ENCODE data around the gene BUB1. TPM values are rescaled to one million over a fixed set of nuclear protein-coding genes. Genes with fewer than 3 reads are reported as not detected.

Gene BUB1
- total and polyA plus RNA-seq, 2 of the 8 experiments (the other 6 are each of a cell fraction or from before 2014, with no cell fraction given), result 48.4 to 113 TPM

DNA sequence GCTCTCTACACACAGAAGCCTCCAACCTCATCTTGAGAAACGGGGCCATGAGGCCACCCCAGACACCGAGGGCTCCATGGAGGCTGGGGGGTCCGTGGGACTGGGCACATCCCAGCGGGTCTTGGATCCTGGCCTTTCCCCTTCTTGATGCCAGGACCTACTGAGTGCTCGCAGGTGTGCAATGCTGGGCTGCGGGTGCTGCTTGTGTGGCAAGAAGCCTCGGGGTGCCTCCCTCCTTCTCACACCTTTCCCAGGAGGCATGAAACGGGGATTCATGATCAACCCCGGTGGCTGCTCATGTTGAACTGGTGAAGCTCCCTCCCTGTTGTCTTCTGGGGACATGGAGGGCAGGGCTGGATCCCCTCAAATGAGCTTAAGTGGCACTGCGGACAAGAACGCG is 2.0 kb upstream of the BUB1 start (continued):
- TF ChIP-seq, protein P1, sequence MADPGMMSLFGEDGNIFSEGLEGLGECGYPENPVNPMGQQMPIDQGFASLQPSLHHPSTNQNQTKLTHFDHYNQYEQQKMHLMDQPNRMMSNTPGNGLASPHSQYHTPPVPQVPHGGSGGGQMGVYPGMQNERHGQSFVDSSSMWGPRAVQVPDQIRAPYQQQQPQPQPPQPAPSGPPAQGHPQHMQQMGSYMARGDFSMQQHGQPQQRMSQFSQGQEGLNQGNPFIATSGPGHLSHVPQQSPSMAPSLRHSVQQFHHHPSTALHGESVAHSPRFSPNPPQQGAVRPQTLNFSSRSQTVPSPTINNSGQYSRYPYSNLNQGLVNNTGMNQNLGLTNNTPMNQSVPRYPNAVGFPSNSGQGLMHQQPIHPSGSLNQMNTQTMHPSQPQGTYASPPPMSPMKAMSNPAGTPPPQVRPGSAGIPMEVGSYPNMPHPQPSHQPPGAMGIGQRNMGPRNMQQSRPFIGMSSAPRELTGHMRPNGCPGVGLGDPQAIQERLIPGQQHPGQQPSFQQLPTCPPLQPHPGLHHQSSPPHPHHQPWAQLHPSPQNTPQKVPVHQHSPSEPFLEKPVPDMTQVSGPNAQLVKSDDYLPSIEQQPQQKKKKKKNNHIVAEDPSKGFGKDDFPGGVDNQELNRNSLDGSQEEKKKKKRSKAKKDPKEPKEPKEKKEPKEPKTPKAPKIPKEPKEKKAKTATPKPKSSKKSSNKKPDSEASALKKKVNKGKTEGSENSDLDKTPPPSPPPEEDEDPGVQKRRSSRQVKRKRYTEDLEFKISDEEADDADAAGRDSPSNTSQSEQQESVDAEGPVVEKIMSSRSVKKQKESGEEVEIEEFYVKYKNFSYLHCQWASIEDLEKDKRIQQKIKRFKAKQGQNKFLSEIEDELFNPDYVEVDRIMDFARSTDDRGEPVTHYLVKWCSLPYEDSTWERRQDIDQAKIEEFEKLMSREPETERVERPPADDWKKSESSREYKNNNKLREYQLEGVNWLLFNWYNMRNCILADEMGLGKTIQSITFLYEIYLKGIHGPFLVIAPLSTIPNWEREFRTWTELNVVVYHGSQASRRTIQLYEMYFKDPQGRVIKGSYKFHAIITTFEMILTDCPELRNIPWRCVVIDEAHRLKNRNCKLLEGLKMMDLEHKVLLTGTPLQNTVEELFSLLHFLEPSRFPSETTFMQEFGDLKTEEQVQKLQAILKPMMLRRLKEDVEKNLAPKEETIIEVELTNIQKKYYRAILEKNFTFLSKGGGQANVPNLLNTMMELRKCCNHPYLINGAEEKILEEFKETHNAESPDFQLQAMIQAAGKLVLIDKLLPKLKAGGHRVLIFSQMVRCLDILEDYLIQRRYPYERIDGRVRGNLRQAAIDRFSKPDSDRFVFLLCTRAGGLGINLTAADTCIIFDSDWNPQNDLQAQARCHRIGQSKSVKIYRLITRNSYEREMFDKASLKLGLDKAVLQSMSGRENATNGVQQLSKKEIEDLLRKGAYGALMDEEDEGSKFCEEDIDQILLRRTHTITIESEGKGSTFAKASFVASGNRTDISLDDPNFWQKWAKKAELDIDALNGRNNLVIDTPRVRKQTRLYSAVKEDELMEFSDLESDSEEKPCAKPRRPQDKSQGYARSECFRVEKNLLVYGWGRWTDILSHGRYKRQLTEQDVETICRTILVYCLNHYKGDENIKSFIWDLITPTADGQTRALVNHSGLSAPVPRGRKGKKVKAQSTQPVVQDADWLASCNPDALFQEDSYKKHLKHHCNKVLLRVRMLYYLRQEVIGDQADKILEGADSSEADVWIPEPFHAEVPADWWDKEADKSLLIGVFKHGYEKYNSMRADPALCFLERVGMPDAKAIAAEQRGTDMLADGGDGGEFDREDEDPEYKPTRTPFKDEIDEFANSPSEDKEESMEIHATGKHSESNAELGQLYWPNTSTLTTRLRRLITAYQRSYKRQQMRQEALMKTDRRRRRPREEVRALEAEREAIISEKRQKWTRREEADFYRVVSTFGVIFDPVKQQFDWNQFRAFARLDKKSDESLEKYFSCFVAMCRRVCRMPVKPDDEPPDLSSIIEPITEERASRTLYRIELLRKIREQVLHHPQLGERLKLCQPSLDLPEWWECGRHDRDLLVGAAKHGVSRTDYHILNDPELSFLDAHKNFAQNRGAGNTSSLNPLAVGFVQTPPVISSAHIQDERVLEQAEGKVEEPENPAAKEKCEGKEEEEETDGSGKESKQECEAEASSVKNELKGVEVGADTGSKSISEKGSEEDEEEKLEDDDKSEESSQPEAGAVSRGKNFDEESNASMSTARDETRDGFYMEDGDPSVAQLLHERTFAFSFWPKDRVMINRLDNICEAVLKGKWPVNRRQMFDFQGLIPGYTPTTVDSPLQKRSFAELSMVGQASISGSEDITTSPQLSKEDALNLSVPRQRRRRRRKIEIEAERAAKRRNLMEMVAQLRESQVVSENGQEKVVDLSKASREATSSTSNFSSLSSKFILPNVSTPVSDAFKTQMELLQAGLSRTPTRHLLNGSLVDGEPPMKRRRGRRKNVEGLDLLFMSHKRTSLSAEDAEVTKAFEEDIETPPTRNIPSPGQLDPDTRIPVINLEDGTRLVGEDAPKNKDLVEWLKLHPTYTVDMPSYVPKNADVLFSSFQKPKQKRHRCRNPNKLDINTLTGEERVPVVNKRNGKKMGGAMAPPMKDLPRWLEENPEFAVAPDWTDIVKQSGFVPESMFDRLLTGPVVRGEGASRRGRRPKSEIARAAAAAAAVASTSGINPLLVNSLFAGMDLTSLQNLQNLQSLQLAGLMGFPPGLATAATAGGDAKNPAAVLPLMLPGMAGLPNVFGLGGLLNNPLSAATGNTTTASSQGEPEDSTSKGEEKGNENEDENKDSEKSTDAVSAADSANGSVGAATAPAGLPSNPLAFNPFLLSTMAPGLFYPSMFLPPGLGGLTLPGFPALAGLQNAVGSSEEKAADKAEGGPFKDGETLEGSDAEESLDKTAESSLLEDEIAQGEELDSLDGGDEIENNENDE (IDR thresholded peaks at IDR 0.05; ENCODE audit: insufficient replicate concordance, low read length), result no peak
- TF ChIP-seq TEAD4 (IDR thresholded peaks at IDR 0.05; ENCODE audit: low read depth, low read length), result no peak
- no peak for TF ChIP-seq RXRA (IDR thresholded peaks at IDR 0.05; ENCODE audit: insufficient read depth, low read depth, low read length)
- TF ChIP-seq RNF2 (IDR thresholded peaks at IDR 0.05; ENCODE audit: borderline replicate concordance, low read depth, low read length, missing control alignments, poor library complexity, severe bottlenecking), result no peak
- TF ChIP-seq, protein P2, sequence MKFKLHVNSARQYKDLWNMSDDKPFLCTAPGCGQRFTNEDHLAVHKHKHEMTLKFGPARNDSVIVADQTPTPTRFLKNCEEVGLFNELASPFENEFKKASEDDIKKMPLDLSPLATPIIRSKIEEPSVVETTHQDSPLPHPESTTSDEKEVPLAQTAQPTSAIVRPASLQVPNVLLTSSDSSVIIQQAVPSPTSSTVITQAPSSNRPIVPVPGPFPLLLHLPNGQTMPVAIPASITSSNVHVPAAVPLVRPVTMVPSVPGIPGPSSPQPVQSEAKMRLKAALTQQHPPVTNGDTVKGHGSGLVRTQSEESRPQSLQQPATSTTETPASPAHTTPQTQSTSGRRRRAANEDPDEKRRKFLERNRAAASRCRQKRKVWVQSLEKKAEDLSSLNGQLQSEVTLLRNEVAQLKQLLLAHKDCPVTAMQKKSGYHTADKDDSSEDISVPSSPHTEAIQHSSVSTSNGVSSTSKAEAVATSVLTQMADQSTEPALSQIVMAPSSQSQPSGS (IDR thresholded peaks at IDR 0.05; ENCODE audit: low read length), result no peak
- TF ChIP-seq, protein P3, sequence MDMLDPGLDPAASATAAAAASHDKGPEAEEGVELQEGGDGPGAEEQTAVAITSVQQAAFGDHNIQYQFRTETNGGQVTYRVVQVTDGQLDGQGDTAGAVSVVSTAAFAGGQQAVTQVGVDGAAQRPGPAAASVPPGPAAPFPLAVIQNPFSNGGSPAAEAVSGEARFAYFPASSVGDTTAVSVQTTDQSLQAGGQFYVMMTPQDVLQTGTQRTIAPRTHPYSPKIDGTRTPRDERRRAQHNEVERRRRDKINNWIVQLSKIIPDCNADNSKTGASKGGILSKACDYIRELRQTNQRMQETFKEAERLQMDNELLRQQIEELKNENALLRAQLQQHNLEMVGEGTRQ (IDR thresholded peaks at IDR 0.05; ENCODE audit: low read length), result no peak
- no peak for TF ChIP-seq RFX5 (IDR thresholded peaks at IDR 0.05; ENCODE audit: borderline replicate concordance, low read depth, low read length)
